ENCODE measurements around the gene TMEM171.

TMEM171 gene, protein sequence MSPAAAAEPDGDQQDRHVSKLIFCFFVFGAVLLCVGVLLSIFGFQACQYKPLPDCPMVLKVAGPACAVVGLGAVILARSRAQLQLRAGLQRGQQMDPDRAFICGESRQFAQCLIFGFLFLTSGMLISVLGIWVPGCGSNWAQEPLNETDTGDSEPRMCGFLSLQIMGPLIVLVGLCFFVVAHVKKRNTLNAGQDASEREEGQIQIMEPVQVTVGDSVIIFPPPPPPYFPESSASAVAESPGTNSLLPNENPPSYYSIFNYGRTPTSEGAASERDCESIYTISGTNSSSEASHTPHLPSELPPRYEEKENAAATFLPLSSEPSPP

DNA sequence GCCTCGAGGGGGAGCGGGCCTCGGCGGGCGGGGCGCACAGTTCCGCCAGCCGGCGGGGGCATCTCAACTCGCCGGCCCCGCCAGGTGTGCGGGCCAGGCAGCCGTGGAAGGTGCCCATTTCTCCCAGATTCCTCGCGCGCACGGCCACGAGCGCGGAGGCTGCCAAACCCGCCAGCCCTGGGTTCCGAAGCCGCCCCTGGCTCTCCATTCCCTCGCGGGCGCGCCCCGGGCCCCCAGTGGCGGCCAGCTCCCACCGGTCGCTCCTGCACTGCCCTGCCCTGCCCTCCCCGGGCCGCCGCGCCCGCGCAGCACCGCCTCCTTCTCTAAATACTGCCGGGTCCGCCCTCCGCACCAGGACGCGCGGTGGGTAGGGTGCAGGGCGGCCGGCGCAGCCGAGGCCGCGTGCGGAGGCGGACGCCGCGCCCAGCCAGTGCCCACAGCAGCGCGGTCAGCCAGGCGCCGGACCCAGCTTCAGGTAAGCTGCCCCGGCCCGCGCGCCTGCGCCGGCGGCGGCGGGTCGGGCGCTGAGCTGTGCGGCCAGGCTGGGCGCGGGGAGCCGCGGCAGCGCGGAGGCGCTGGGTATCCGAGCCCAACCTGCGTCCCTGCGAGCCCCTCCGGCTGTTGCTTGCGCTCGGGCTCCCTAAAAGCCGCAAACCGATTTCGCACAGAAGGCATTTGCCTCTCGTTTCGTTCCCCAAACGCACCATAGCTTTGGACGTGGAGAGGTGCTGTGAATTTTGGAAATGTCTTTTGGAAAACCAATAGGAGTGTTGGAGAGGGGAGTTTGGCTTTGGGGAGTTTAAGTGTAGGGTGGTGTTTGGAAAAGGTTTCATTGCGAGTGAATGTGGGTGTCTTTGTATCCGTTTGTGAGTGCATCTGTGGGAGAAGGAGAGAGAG lies at the start of gene TMEM171:
TSS of gene TMEM171 (plus strand) at position 354 of the 897 bp plus-strand sequence. CDS start 2,799 bp downstream, outside the sequence.
- H3K4me3 ChIP-seq (ENCODE audit: low read length) = peak within 1 kb of the TSS; percentile 11
- H3K9me3 ChIP-seq (ENCODE audit: low read length) = no peaks in the 10 kb centered on the region
- peaks cover 81% of the 10 kb centered on the region for H3K27me3 ChIP-seq (ENCODE audit: insufficient read depth, low read length)
- no peak within 1 kb of the TSS for H2AFZ ChIP-seq (ENCODE audit: low read depth, low read length)
- peaks cover 5% of the 10 kb centered on the region for H3K4me1 ChIP-seq (ENCODE audit: insufficient read depth, low read length)
- no peaks in the 10 kb centered on the region for H3K36me3 ChIP-seq (ENCODE audit: insufficient read depth, low read length)

DNA sequence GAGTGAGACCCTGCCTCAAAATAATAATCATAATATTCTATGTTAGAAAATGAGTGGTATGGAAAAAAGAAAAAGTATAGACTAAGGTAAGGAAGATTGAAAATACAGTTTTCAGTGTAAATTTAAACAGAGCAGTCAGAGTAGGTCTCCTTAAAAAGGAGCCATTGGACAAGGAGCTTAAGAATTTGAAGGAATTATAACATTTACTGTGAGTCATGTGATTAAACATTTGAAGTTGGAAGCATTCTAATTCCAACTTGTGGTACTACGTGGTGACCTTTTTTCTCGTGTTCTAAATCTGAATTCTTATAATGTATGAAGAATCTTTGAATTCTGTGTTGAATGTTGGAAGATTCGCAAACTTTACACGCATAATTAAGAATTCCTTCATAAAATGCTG lies 39.3 kb upstream of the TMEM171 start:
- no peak overlapping the region for H2AFZ ChIP-seq (ENCODE audit: low read depth, low read length)
- no peak overlapping the region for H3K4me3 ChIP-seq (ENCODE audit: low read length)
- no peaks in the 10 kb centered on the region for H3K9me3 ChIP-seq (ENCODE audit: low read length)
- H3K4me1 ChIP-seq (ENCODE audit: insufficient read depth, low read length) = no peaks in the 10 kb centered on the region
- H3K36me3 ChIP-seq (ENCODE audit: insufficient read depth, low read length) = peaks cover 22% of the 10 kb centered on the region
- no peaks in the 10 kb centered on the region for H3K27me3 ChIP-seq (ENCODE audit: insufficient read depth, low read length)

GRCh38 chr5:73088026-73088425 lies 32.3 kb upstream of the TMEM171 start:
- Histone ChIP-seq H3K27me3 (ENCODE audit: insufficient read depth, low read length) (no peaks in the 10 kb centered on the region), H3K36me3 (ENCODE audit: insufficient read depth, low read length) (peaks cover 14% of the 10 kb centered on the region), H3K9me3 (ENCODE audit: low read length) (no peaks in the 10 kb centered on the region), H3K4me1 (ENCODE audit: insufficient read depth, low read length) (no peaks in the 10 kb centered on the region), H3K4me3 (ENCODE audit: low read length) (no peak overlapping the region), H2AFZ (ENCODE audit: low read depth, low read length) (no peak overlapping the region)

DNA sequence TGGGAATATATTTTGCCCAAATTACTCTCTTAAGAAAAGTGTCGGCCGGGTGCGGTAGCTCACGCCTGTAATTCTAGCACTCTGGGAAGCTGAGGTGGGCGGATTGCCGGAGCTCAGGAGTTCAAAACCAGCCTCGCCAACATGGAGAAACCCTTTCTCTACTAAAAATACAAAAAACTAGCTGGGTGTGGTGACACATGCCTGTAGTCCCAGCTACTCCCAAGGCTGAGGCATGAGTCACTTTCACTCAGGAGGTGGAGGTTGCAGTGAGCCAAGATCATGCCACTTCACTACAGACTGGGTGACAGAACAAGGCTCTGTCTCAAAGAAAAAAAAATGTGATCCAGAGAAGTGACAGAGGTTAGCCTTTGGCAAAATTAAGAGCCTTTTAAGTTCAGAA lies 26.4 kb upstream of the TMEM171 start:
- no peaks in the 10 kb centered on the region for H3K36me3 ChIP-seq (ENCODE audit: insufficient read depth, low read length)
- H3K4me3 ChIP-seq (ENCODE audit: low read length) = no peak overlapping the region
- H3K4me1 ChIP-seq (ENCODE audit: insufficient read depth, low read length) = no peaks in the 10 kb centered on the region
- H2AFZ ChIP-seq (ENCODE audit: low read depth, low read length) = no peak overlapping the region
- H3K9me3 ChIP-seq (ENCODE audit: low read length) = no peaks in the 10 kb centered on the region
- H3K27me3 ChIP-seq (ENCODE audit: insufficient read depth, low read length) = no peaks in the 10 kb centered on the region

DNA sequence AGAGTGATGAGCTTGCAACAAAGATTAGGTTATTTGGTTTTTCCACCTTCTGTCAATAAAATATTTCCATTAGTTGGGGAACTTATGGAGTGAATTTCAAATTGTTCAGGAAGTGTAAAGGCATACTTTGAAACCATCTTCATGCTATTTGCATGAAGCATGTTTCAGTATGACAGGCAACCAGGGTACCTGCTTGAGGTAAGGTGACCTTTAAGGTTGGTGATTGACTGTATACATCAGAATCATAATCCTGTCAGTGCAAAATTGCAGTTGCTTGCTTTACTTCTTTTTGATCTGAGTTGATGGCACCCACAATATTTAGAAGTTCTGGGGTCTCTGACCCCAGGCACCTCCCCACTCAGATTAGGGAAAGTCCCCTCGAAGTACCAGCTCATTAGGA lies 26.0 kb upstream of the TMEM171 start:
- Histone ChIP-seq H3K4me3 (ENCODE audit: low read length) (no peak overlapping the region), H3K36me3 (ENCODE audit: insufficient read depth, low read length) (no peaks in the 10 kb centered on the region), H3K9me3 (ENCODE audit: low read length) (no peaks in the 10 kb centered on the region), H2AFZ (ENCODE audit: low read depth, low read length) (no peak overlapping the region), H3K4me1 (ENCODE audit: insufficient read depth, low read length) (no peaks in the 10 kb centered on the region), H3K27me3 (ENCODE audit: insufficient read depth, low read length) (no peaks in the 10 kb centered on the region)

DNA sequence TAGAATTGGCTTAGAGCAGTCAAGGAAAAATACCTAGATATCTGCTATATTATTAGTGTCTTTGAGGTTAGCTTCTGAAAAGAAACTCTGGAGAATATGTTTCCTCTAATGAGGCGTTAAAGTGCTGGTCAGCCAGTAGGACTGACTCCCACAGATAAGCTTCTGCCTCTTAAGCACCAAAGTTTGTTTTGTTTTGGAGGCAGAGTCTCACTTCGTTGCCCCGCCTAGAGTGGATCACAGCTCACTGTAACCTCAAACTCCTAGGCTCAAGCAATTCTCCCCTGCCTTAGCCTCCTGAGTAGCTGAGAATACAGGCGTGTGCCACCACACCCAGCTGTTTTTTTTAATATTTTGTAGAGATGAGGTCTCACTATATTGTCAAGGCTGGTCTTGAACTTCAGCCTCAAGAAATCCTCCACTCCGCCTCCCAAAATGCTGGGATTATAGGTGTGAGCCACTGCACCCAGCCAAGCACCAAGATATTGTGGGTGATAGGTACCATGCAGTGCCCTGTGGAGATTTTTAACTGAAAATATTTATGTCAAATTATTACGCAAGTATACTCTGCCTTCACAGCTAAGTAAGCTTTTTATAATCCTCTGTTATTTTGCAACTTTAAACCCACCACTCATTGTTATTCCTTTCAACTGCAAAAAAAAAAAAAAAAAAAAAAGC lies 24.7 kb upstream of the TMEM171 start:
- Histone ChIP-seq H2AFZ (ENCODE audit: low read depth, low read length) (no peak overlapping the region), H3K4me3 (ENCODE audit: low read length) (no peak overlapping the region), H3K27me3 (ENCODE audit: insufficient read depth, low read length) (no peaks in the 10 kb centered on the region), H3K9me3 (ENCODE audit: low read length) (no peaks in the 10 kb centered on the region), H3K4me1 (ENCODE audit: insufficient read depth, low read length) (no peaks in the 10 kb centered on the region), H3K36me3 (ENCODE audit: insufficient read depth, low read length) (no peaks in the 10 kb centered on the region)

GRCh38 chr5:73096239-73096575 lies 24.2 kb upstream of the TMEM171 start:
- no peak overlapping the region for H3K4me3 ChIP-seq (ENCODE audit: low read length)
- H3K4me1 ChIP-seq (ENCODE audit: insufficient read depth, low read length) = no peaks in the 10 kb centered on the region
- H3K27me3 ChIP-seq (ENCODE audit: insufficient read depth, low read length) = no peaks in the 10 kb centered on the region
- H2AFZ ChIP-seq (ENCODE audit: low read depth, low read length) = no peak overlapping the region
- H3K36me3 ChIP-seq (ENCODE audit: insufficient read depth, low read length) = no peaks in the 10 kb centered on the region
- no peaks in the 10 kb centered on the region for H3K9me3 ChIP-seq (ENCODE audit: low read length)

GRCh38 chr5:73097740-73098139 lies 22.6 kb upstream of the TMEM171 start:
- Histone ChIP-seq H3K36me3 (ENCODE audit: insufficient read depth, low read length) (no peaks in the 10 kb centered on the region), H3K9me3 (ENCODE audit: low read length) (no peaks in the 10 kb centered on the region), H3K4me1 (ENCODE audit: insufficient read depth, low read length) (no peaks in the 10 kb centered on the region), H3K27me3 (ENCODE audit: insufficient read depth, low read length) (no peaks in the 10 kb centered on the region), H3K4me3 (ENCODE audit: low read length) (no peak overlapping the region), H2AFZ (ENCODE audit: low read depth, low read length) (no peak overlapping the region)

- Histone ChIP-seq H3K4me3 (ENCODE audit: low read length) (no peak overlapping the region), H3K9me3 (ENCODE audit: low read length) (no peaks in the 10 kb centered on the region), H3K4me1 (ENCODE audit: insufficient read depth, low read length) (no peaks in the 10 kb centered on the region), H3K27me3 (ENCODE audit: insufficient read depth, low read length) (no peaks in the 10 kb centered on the region), H3K36me3 (ENCODE audit: insufficient read depth, low read length) (no peaks in the 10 kb centered on the region), H2AFZ (ENCODE audit: low read depth, low read length) (no peak overlapping the region)
Measured at GRCh38 chr5:73100109-73100508, 20.3 kb upstream of the TMEM171 start.

GRCh38 chr5:73103870-73104299 lies 16.5 kb upstream of the TMEM171 start:
- H2AFZ ChIP-seq (ENCODE audit: low read depth, low read length) = no peak overlapping the region
- no peaks in the 10 kb centered on the region for H3K9me3 ChIP-seq (ENCODE audit: low read length)
- H3K27me3 ChIP-seq (ENCODE audit: insufficient read depth, low read length) = no peaks in the 10 kb centered on the region
- no peaks in the 10 kb centered on the region for H3K4me1 ChIP-seq (ENCODE audit: insufficient read depth, low read length)
- H3K36me3 ChIP-seq (ENCODE audit: insufficient read depth, low read length) = no peaks in the 10 kb centered on the region
- no peak overlapping the region for H3K4me3 ChIP-seq (ENCODE audit: low read length)

DNA sequence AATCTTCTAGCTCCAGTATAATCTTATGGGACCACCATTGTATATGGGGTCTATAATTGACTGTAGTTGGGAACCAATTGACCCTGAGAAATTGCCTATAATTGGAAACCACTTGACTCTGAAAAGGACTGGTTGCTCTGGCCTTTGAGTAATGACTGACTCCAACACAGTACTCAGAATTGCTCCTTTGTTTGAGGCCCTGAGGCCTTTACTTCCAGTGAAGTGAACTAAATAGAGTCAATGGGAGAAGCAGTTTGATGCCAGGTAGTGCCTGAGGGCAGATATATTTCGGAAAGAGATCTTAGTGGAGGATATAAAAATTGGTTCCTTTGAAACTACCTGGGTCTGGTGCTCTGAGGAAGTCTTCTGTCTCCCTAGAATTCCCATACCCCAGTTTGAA lies 16.0 kb upstream of the TMEM171 start:
- H2AFZ ChIP-seq (ENCODE audit: low read depth, low read length) = no peak overlapping the region
- H3K36me3 ChIP-seq (ENCODE audit: insufficient read depth, low read length) = no peaks in the 10 kb centered on the region
- H3K4me3 ChIP-seq (ENCODE audit: low read length) = no peak overlapping the region
- H3K9me3 ChIP-seq (ENCODE audit: low read length) = no peaks in the 10 kb centered on the region
- H3K27me3 ChIP-seq (ENCODE audit: insufficient read depth, low read length) = no peaks in the 10 kb centered on the region
- no peaks in the 10 kb centered on the region for H3K4me1 ChIP-seq (ENCODE audit: insufficient read depth, low read length)

GRCh38 chr5:73106335-73106734 lies 14.0 kb upstream of the TMEM171 start:
- no peaks in the 10 kb centered on the region for H3K4me1 ChIP-seq (ENCODE audit: insufficient read depth, low read length)
- H3K9me3 ChIP-seq (ENCODE audit: low read length) = no peaks in the 10 kb centered on the region
- H3K36me3 ChIP-seq (ENCODE audit: insufficient read depth, low read length) = no peaks in the 10 kb centered on the region

DNA sequence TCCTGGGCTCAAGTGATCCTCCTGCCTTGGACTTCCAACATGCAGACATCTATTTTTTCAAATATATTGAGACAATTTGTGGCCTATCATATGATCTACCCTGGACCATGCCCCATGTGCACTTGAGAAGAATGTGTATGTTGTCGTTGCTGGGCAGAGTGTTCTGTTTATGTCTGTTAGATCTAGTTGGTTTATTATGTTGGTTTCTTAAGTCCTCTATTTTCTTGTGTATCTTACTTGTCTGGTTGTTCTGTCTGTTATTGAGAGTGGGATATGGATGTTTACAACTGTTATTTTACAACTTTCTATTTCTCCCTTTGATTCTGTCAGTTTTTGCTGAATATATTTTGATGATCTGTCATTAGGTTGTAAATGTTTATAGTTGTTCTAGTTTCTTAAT lies 10.2 kb upstream of the TMEM171 start:
- Histone ChIP-seq H3K36me3 (ENCODE audit: insufficient read depth, low read length) (no peaks in the 10 kb centered on the region), H2AFZ (ENCODE audit: low read depth, low read length) (no peak overlapping the region), H3K4me3 (ENCODE audit: low read length) (no peak overlapping the region)

More at GRCh38 chr5:73106335-73106734, 14.0 kb upstream of the TMEM171 start:
- no peak overlapping the region for H3K4me3 ChIP-seq (ENCODE audit: low read length)
- H3K27me3 ChIP-seq (ENCODE audit: insufficient read depth, low read length) = no peaks in the 10 kb centered on the region
- H2AFZ ChIP-seq (ENCODE audit: low read depth, low read length) = no peak overlapping the region

More for the DNA sequence above, 10.2 kb upstream of the TMEM171 start:
- Histone ChIP-seq H3K4me1 (ENCODE audit: insufficient read depth, low read length) (no peaks in the 10 kb centered on the region), H3K9me3 (ENCODE audit: low read length) (no peaks in the 10 kb centered on the region), H3K27me3 (ENCODE audit: insufficient read depth, low read length) (peaks cover 7% of the 10 kb centered on the region)

Data from neuron (in vitro differentiated cells).